Breast epithelium (tissue), 3 donors: ENCODE measurements around the gene PPM1J.

Experiments used
- POLR2A ChIP-seq: fragments of 450-650 bp; IDR thresholded peaks from one replicate; pipeline ENCODE4 v1.6.1; 2016; ENCODE audit warnings: antibody characterized with exemption, mild to moderate bottlenecking, moderate library complexity
- POLR2AphosphoS5 ChIP-seq, 3 donors: sonication (generic); formaldehyde crosslinking; IDR thresholded peaks; one replicate each; pipeline ENCODE4 v1.6.1; 2017; ENCODE audit warnings: antibody characterized with exemption in 3 of 3
- TF ChIP-seq, protein P1 (sequence below), 3 donors: fragments of 450-650 bp; IDR thresholded peaks; one replicate each; pipeline ENCODE4 v1.5.1; 2016 to 2017; ENCODE audit warnings: antibody characterized with exemption in 3 of 3, mild to moderate bottlenecking in 3 of 3, moderate library complexity in 3 of 3

DNA sequence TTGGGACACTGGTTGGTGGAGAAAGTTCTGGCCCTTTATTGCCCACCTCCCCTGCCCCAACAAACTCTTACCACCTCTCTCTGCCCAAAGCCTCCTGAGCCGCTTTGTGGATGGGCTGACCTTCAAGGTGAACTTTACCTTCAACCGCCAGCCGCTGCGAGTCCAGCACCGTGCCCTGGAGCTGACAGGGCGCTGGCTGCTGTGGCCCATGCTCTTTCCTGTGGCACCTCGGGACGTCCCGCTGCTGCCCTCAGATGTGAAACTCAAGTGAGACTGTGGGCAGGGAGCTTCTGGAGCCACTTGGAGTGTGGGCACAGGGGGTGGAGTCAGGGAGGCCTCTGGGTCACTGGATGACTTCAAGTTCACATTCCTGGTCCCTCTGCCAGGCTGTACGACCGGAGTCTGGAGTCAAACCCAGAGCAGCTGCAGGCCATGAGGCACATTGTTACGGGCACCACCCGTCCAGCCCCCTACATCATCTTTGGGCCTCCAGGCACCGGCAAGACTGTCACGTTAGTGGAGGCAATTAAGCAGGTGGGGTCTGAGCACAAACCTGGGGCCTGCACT is 20.7 kb downstream of the PPM1J start:
- TF ChIP-seq, protein P1, sequence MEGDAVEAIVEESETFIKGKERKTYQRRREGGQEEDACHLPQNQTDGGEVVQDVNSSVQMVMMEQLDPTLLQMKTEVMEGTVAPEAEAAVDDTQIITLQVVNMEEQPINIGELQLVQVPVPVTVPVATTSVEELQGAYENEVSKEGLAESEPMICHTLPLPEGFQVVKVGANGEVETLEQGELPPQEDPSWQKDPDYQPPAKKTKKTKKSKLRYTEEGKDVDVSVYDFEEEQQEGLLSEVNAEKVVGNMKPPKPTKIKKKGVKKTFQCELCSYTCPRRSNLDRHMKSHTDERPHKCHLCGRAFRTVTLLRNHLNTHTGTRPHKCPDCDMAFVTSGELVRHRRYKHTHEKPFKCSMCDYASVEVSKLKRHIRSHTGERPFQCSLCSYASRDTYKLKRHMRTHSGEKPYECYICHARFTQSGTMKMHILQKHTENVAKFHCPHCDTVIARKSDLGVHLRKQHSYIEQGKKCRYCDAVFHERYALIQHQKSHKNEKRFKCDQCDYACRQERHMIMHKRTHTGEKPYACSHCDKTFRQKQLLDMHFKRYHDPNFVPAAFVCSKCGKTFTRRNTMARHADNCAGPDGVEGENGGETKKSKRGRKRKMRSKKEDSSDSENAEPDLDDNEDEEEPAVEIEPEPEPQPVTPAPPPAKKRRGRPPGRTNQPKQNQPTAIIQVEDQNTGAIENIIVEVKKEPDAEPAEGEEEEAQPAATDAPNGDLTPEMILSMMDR (IDR thresholded peaks at IDR 0.05): no peak
- TF ChIP-seq POLR2AphosphoS5 (IDR thresholded peaks at IDR 0.05) (no peak), POLR2A (no peak)
